Stimulated activated CD4-positive, alpha-beta T cell treated with anti-CD3 and anti-CD28 coated beads, Interleukin-4, amount 100 ng/mL, for 24 hours (primary cell): ENCODE data around the gene PKIB.

Experiments used
- DNase-seq: peaks from one replicate; pipeline ENCODE4 v3.0.0-alpha.2; 2020

Gene PKIB

GRCh38 chr6:122751326-122751725, 141.1 kb downstream of the PKIB start:
- no peak for DNase-seq

GRCh38 chr6:122752459-122752858, 142.3 kb downstream of the PKIB start:
- no peak for DNase-seq

- DNase-seq, result no peak
Measured at GRCh38 chr6:122753000-122753687, 142.9 kb downstream of the PKIB start.

- DNase-seq, result no peak
Measured at GRCh38 chr6:122753688-122754056, 143.5 kb downstream of the PKIB start.

GRCh38 chr6:122754191-122754731, 144.1 kb downstream of the PKIB start:
- no peak for DNase-seq

GRCh38 chr6:122755901-122756300, 145.7 kb downstream of the PKIB start:
- no peak for DNase-seq

- no peak for DNase-seq
Measured at GRCh38 chr6:122758927-122759334, 148.7 kb downstream of the PKIB start.

GRCh38 chr6:122760330-122760729, 150.1 kb downstream of the PKIB start:
- DNase-seq, result no peak

- DNase-seq, result no peak
Measured at GRCh38 chr6:122766256-122766655, 156.1 kb downstream of the PKIB start.

- no peak for DNase-seq
Measured at GRCh38 chr6:122770835-122771601, 160.8 kb downstream of the PKIB start.

- DNase-seq, result no peak
Measured at GRCh38 chr6:122772724-122773415, 162.7 kb downstream of the PKIB start.
